SU-DHL-6 (cell line): ENCODE results near the gene DHX15.

Experiments
- H2AFZ ChIP-seq: fragments of 200-600 bp; sonication (generic); 2 replicates; pipeline ENCODE4 v1.6.1; 2014; ENCODE audit warnings: low read depth, mild to moderate bottlenecking, moderate library complexity, mixed read lengths, antibody characterized with exemption, low read length; ENCODE audit not compliant: severe bottlenecking
- H3F3A ChIP-seq: fragments of 200-600 bp; shearing (Covaris generic); 2 replicates; pipeline ENCODE4 v1.6.0; 2016; ENCODE audit warnings: antibody characterized with exemption, mild to moderate bottlenecking; ENCODE audit not compliant: insufficient read depth
- H3K27ac ChIP-seq: fragments of 200-600 bp; sonication (generic); 2 replicates; pipeline ENCODE4 v1.5.1; 2016; ENCODE audit warnings: low read depth, mild to moderate bottlenecking, low read length, moderate library complexity, mixed read lengths
- H3K27me3 ChIP-seq: fragments of 200-600 bp; sonication (generic), shearing (Covaris generic); 2 replicates; pipeline ENCODE4 v1.6.0; 2014; ENCODE audit warnings: mild to moderate bottlenecking, low read length
- H3K36me3 ChIP-seq: fragments of 200-600 bp; sonication (generic); 2 replicates; pipeline ENCODE4 v1.6.1; 2014; ENCODE audit warnings: mild to moderate bottlenecking, low read length, mixed read lengths
- H3K4me2 ChIP-seq: fragments of 300-600, 200-600 bp; shearing (Covaris generic), sonication (generic); 2 replicates; pipeline ENCODE4 v1.6.0; 2014; ENCODE audit warnings: low read length, low read depth, mild to moderate bottlenecking; ENCODE audit not compliant: poor library complexity, severe bottlenecking
- H3K4me3 ChIP-seq: fragments of 200-600 bp; sonication (generic); 2 replicates; pipeline ENCODE4 v1.5.1; 2014; ENCODE audit warnings: antibody characterized with exemption, low read length, mild to moderate bottlenecking, mixed read lengths; ENCODE audit not compliant: insufficient read depth, poor library complexity, severe bottlenecking
- H3K79me2 ChIP-seq: fragments of 200-600 bp; sonication (generic); 2 replicates; pipeline ENCODE4 v1.6.1; 2014; ENCODE audit warnings: mild to moderate bottlenecking, low read length, moderate library complexity; ENCODE audit not compliant: insufficient read depth
- H3K9ac ChIP-seq: fragments of 200-600 bp; sonication (generic); 2 replicates; pipeline ENCODE4 v1.7.0; 2014; ENCODE audit warnings: mild to moderate bottlenecking, low read length
- H3K9me2 ChIP-seq: fragments of 200-600 bp; sonication (generic); replicated peaks from 2 replicates; pipeline ENCODE4 v1.6.1; 2014; ENCODE audit warnings: low read length; ENCODE audit not compliant: insufficient read depth
- H3K9me3 ChIP-seq: fragments of 200-600 bp; sonication (generic); 2 replicates; pipeline ENCODE4 v1.6.1; 2014; ENCODE audit warnings: low read length, mixed read lengths; ENCODE audit not compliant: insufficient read depth
- H4K20me1 ChIP-seq: fragments of 200-600 bp; sonication (generic); 2 replicates; pipeline ENCODE4 v1.6.1; 2014; ENCODE audit warnings: low read depth, mild to moderate bottlenecking, antibody characterized with exemption, low read length, moderate library complexity, mixed read lengths
- EZH2phosphoT487 ChIP-seq: fragments of 200-600 bp; sonication (generic), shearing (Covaris generic); conservative IDR thresholded peaks from 2 replicates; pipeline ENCODE4 v1.6.1; 2018; ENCODE audit warnings: mild to moderate bottlenecking, antibody characterized with exemption, low read length, moderate library complexity, mixed read lengths
- TF ChIP-seq, protein P1 (sequence below): fragments of 200-600 bp; sonication (generic); IDR thresholded peaks from one replicate; pipeline ENCODE4 v1.5.1; 2017; ENCODE audit warnings: antibody characterized with exemption, mild to moderate bottlenecking, low read length, moderate library complexity; ENCODE audit not compliant: insufficient read depth, poor library complexity, severe bottlenecking

DHX15 gene

DNA sequence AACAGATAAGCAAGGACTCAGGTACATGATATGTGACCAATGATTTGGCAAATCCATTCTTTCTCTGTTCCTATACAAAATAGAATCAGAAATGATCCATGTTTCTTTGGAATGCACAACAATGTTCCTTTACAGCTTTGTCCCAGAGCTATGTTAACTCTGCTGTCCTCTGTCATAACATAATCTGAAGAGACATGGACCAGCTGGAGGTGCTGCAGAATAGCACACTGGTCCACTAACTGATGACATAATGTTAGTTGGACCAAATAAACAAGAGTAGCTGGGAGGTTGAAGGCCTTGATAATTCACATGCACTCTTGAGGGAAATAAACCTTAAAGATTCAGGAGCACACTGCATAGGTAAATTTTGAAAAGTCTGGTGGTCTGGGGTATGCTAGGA is 23.0 kb upstream of the DHX15 start:
- no peaks in the 10 kb centered on the region for H3K9me2 ChIP-seq
- H3K9ac ChIP-seq: no peak overlapping the region
- no peak overlapping the region for H2AFZ ChIP-seq
- H3K79me2 ChIP-seq: no peaks in the 10 kb centered on the region
- H3K36me3 ChIP-seq: no peaks in the 10 kb centered on the region
- H4K20me1 ChIP-seq: no peaks in the 10 kb centered on the region
- H3K4me2 ChIP-seq: no peak overlapping the region
- no peaks in the 10 kb centered on the region for H3K27me3 ChIP-seq
- H3K9me3 ChIP-seq: no peaks in the 10 kb centered on the region
- no peak overlapping the region for H3K27ac ChIP-seq
- TF ChIP-seq EZH2phosphoT487: no peak
- H3K4me3 ChIP-seq: no peak overlapping the region
- no peaks in the 10 kb centered on the region for H3F3A ChIP-seq

DNA sequence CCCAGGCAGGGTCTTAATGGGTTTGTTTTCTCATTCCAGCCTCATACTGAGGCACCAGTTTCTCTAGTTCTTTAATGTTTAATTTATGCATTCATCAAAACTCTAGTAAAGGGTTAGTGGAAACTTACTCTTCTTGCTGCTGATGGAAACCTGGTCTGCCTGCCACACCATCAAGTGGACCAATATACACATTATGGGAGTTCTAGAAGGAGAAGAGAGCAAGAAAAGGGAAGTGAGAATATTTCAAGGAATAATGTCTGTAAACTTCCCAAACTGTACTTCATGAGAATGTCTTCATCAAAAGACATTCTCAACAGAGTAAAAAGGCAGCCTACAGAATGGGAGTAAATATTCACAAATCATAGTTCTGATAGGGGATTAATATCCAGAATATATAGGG is 20.9 kb upstream of the DHX15 start:
- TF ChIP-seq, protein P1, sequence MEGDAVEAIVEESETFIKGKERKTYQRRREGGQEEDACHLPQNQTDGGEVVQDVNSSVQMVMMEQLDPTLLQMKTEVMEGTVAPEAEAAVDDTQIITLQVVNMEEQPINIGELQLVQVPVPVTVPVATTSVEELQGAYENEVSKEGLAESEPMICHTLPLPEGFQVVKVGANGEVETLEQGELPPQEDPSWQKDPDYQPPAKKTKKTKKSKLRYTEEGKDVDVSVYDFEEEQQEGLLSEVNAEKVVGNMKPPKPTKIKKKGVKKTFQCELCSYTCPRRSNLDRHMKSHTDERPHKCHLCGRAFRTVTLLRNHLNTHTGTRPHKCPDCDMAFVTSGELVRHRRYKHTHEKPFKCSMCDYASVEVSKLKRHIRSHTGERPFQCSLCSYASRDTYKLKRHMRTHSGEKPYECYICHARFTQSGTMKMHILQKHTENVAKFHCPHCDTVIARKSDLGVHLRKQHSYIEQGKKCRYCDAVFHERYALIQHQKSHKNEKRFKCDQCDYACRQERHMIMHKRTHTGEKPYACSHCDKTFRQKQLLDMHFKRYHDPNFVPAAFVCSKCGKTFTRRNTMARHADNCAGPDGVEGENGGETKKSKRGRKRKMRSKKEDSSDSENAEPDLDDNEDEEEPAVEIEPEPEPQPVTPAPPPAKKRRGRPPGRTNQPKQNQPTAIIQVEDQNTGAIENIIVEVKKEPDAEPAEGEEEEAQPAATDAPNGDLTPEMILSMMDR: no peak
- Histone ChIP-seq H3K36me3 (no peaks in the 10 kb centered on the region), H3K4me3 (no peak overlapping the region), H3K27me3 (no peaks in the 10 kb centered on the region), H2AFZ (no peak overlapping the region), H4K20me1 (no peaks in the 10 kb centered on the region), H3K79me2 (no peaks in the 10 kb centered on the region), H3K27ac (no peak overlapping the region), H3K9ac (no peak overlapping the region), H3K9me3 (no peaks in the 10 kb centered on the region), H3K4me2 (no peak overlapping the region), H3F3A (no peaks in the 10 kb centered on the region), H3K9me2 (no peaks in the 10 kb centered on the region)

GRCh38 chr4:24604558-24605214 is 20.3 kb upstream of the DHX15 start:
- no peaks in the 10 kb centered on the region for H3K9me3 ChIP-seq
- no peaks in the 10 kb centered on the region for H3F3A ChIP-seq
- H3K4me2 ChIP-seq: no peak overlapping the region
- H3K79me2 ChIP-seq: no peaks in the 10 kb centered on the region
- no peaks in the 10 kb centered on the region for H3K9me2 ChIP-seq
- H3K9ac ChIP-seq: no peak overlapping the region
- H3K27ac ChIP-seq: no peak overlapping the region
- no peaks in the 10 kb centered on the region for H4K20me1 ChIP-seq
- no peaks in the 10 kb centered on the region for H3K36me3 ChIP-seq
- no peak overlapping the region for H2AFZ ChIP-seq
- no peak overlapping the region for H3K4me3 ChIP-seq
- H3K27me3 ChIP-seq: no peaks in the 10 kb centered on the region
- TF ChIP-seq, protein P1: no peak
- TF ChIP-seq EZH2phosphoT487: no peak

DNA sequence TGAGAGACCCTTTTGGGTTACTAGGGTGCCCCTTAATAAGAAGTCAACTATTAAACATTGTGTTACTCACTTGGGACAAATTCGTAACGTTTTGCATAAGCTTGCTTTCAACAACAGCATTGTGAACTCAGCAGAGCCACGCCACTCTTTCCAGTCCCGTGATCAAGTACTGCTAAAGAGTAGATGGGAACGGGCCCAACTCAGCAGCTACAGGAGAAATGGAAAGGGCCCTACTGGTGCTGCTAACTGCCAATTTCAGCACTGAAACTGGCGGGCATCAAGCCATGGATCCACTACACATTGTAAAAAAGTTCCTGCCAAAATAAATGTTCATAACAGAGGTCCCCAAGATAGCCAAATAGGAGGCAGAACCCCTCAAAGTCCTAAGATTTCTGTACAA is 19.0 kb upstream of the DHX15 start:
- no peak overlapping the region for H3K27ac ChIP-seq
- H2AFZ ChIP-seq: no peak overlapping the region
- no peaks in the 10 kb centered on the region for H3K36me3 ChIP-seq
- no peaks in the 10 kb centered on the region for H3K9me2 ChIP-seq
- H3K9me3 ChIP-seq: no peaks in the 10 kb centered on the region
- H3K4me2 ChIP-seq: no peak overlapping the region
- H3K9ac ChIP-seq: no peak overlapping the region
- no peaks in the 10 kb centered on the region for H3K27me3 ChIP-seq
- H3K79me2 ChIP-seq: no peaks in the 10 kb centered on the region
- TF ChIP-seq EZH2phosphoT487: no peak
- TF ChIP-seq, protein P1: no peak
- H3K4me3 ChIP-seq: no peak overlapping the region
- H3F3A ChIP-seq: no peaks in the 10 kb centered on the region
- H4K20me1 ChIP-seq: no peaks in the 10 kb centered on the region
